HG02759 (cell line): ENCODE data around the gene TBC1D22A.

Experiments
- ATAC-seq: cut with Tn5 transposase; IDR thresholded peaks from one replicate; pipeline ENCODE4 v1.9.1; 2021; ENCODE audit warnings: mild to moderate bottlenecking, moderate library complexity; ENCODE audit not compliant: unreplicated experiment

Gene TBC1D22A

DNA sequence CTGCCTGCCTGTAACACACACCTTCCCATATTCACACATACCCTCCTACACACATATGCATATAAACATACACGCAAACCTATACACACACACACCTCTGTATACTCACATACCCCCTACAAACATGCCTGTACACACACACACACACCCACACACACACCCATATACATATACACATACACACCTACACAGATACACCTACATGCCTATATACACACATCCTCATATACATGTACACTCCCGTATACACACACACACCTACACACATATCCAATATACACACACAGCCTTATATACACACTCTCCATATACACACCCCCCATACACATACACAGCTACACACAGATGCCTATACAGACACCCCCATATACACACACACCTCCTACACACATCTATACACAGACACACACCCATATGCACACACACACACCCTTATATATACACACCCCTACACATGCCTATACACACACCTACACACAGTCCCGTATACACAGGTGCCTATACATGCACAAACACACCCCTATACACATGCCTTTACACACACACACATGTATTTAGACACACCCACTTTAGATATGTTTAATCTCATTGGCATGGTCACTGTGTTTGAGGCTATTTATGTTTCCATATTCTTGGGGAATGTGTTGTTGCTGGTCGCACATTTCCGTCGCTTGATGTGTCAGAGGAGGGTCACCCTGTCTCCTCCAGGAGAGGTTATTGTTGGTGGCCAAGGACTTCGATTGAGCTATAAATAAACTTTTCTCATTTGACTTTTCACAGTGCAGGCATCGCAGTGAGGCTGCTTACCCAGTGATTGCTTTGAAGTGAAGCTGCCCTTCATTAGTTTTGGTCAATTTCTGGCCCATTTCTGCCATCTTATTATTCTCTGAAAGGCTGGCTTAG lies 243.3 kb downstream of the TBC1D22A start:
- ATAC-seq: no peak

DNA sequence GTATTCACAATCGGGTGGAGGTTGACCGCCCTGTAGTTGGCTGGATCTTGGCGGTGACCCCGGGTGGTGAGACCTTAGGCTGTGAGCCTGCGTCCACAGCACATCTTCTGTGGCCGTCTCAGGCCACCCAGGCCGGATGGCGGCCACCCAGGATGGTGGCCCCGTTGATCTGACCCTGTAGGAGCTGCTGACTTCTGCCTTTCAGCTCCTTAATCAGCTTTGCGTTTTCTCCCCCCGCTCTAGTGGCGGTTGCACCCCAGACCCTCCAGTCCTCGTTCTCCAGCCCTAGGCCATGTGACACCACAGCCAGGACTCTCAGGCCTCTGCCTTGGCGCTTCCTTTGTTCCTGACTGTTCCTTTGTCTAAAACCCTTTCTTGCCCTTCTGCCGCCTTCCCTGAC lies 244.0 kb downstream of the TBC1D22A start:
- no peak for ATAC-seq

DNA sequence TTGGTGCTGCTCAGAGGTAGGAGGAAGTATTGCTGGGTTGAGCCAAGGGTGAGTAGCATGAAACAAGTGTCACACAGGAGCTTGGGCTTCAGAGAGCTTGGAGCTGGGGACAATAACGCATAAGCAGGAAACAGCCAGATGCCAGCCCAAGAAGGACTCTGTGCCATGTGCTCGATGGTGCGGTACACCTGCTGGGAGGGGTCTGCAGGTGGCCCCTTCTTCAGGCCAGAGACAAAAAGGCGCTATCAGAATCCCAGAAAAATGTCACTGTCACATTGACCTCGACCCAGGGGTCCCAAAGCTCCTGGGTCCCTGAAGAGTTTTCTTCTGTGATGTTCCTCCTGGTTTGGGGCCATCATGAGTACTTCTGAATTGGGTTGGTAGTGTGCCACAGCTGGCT lies 244.4 kb downstream of the TBC1D22A start:
- no peak for ATAC-seq

DNA sequence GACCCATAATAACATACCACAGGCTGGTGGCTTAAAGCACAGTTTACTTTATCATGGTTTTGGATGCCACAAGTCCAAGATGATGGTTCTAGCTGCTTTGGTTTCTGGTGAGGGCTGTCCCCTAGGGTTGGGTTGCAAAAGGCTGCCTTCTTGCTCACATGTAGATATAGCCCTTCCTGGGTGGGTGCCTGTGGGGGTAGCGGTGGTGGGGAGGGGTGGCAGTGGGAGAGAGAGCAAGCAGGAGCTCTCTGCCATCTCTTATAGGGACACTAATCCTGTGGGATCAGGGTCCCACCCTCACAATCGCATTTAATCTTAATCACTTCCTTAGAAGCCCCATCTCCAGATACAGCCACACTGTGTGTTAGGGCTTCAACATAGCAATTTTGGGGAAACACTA lies 245.0 kb downstream of the TBC1D22A start:
- no peak for ATAC-seq

DNA sequence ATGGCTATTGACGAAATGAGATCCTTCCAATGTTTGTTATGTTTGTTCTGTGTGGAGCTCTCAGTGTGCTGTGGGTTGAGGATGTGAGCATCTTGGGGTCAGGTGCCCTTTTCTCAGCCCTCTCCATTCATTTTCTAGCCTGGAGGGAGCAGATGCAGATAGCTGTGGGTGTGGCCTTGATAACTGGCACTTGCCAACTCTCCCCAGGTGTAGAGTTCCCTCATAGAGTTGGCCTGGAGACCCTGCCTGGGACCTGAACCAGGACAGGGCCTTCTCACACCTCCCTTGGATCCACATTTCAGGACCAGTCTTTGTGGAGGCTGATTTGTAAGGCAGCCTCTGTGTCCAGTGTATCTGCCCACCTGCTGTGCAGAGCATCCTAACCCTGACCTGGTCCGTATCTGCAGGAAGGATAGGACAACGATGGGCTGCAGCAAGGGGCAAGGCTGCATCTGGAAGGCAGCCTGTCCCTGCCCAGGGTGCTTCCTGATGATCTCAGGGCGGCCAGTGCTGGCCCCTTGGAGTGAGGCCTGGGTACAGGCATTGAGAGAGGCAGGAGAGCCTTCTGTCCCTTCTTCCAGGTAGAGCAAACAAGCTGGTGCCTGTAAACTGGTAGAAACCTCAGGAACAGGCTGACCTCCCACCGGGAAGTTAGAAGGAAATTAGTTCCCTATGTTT lies 245.9 kb downstream of the TBC1D22A start:
- ATAC-seq: no peak

DNA sequence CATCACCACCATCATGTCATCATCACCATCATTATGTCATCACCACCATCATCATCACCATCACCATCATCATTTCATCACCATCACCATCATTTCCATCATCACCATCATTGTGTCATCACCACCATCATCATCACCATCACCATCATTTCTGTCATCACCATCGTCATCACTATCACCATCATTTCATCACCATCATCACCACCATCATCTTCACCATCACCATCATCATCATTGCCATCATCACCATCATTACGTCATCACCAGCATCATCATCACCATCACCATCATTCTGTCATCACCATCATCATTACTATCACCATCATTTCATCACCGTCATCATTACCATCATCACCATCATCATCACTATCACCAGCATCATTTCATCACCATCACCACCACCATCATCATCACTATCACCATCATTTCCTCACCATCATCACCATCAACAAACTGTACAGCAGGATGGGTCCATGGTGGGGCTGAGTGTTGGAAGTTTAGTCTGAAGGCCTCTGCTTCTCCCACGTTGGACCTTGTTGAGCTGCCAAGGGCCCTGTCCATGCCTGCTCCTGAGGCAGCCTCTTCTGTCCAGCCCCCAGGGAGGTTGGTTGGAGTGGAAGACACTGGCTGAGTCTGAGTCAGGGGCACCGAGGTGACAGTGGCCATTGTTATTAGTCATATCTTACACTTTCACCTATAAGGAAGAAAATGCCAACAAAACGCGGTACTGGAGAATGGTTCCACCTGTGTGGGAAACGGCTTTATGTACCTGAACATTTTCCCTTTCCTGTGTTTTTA lies 247.1 kb downstream of the TBC1D22A start:
- no peak for ATAC-seq

DNA sequence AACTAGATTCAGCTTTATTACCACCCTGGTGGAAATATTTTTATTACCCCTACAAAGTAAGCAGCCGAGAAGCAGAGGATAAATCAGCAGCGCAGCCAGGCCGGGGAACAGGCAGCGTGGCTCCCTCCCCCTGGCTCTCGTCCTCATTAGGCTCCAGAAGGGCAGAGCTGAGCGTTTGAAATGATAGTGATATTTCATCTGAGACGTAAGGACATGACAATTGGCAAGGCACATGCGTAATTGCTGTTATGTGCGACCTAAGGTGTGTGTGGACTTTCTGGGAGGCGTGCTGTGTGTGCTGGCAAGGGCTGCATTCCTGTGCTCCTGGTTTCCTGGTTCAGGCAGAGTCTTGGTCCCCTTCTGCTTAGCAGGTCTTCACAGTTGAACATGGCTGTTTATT lies 247.8 kb downstream of the TBC1D22A start:
- ATAC-seq: no peak

DNA sequence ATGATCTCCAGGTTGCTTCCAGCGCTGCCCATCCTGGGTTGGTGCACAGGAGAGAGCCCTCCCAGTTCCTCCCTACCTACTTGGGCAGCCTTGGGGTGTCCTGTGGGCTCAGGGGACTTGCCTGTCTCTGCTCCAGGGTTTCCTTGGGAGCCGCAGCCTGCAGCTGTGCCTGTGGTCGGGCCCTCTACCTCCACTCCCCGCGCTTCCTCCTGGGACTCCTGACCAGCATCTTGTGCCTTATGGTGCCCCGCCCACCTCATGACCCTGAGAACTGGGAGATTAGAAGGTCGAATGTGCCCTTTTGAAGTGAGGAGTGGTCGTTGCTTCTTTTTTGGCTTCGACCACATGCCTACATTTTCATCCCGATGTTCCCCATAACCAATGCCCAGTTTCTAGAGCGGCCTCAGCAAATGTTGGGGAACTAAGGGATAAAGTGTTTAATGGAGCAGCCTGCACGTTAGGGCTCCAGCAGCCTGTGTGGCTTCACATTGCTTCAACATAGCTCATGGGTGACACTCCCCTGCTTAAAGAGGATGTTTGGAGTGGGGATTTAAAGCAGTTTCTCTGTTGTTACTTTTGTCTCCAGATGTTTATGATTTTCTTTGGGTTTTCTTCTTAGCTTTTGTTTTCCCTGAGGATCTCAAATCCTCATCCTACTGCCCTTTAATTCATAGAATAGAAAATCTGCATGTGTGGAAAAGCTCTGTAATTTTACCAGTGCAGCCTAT lies 248.8 kb downstream of the TBC1D22A start:
- ATAC-seq: no peak

DNA sequence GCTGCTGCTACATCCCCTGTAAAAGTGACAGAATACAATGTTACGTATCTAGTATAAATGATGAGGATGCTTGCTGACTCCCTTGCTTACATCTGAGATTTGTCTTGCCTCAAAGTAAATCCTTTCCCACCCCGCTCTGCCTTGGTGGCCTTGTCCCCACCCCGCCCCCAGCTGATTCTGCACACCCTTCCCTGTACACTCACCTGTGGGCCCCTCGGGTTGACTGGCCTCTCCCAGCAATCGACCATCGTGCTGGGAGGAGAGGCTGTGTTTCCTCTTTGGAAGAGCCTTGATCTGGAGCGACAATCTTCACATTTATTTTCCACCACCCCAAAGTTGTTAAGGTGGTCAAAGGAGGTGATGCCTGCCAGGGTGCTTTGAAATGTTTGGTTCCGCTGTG lies 249.4 kb downstream of the TBC1D22A start:
- no peak for ATAC-seq

DNA sequence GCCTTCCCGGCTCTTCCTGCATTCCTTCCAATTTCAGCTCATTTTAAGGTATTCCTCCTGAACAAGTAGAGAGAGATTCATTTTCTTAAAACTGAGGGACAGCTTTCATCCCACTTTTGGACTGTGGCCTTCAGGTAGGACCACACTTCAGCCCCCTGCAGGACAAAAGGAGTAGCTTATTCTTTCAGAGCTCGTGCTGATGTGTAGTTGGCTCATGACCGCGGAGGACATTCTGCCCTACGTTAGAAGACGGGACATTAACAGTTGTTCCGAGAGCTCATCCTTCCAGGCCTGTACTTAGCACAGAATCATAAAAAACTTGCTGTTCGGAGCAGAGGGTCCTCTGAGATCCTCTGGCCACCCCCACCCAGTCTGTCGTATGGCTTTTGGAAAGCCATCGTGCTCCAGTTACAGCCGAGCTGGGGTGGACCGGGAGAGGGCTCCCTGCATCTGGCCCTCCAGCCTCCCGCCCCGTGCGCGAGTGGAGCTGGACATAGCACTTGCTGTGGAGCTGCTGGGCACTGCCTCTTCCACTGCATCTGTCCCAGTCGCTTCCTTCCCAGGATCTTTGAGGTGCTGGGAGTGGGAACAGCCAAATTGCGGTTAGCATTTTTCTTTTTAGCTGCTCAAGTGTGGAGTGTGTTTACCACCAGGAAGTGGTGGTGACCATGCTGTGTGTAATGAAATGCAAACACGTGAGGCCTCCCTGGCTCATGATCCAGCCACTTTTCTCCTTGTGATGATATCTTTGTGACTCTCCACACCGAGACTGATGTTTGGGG lies 250.3 kb downstream of the TBC1D22A start:
- ATAC-seq: no peak

DNA sequence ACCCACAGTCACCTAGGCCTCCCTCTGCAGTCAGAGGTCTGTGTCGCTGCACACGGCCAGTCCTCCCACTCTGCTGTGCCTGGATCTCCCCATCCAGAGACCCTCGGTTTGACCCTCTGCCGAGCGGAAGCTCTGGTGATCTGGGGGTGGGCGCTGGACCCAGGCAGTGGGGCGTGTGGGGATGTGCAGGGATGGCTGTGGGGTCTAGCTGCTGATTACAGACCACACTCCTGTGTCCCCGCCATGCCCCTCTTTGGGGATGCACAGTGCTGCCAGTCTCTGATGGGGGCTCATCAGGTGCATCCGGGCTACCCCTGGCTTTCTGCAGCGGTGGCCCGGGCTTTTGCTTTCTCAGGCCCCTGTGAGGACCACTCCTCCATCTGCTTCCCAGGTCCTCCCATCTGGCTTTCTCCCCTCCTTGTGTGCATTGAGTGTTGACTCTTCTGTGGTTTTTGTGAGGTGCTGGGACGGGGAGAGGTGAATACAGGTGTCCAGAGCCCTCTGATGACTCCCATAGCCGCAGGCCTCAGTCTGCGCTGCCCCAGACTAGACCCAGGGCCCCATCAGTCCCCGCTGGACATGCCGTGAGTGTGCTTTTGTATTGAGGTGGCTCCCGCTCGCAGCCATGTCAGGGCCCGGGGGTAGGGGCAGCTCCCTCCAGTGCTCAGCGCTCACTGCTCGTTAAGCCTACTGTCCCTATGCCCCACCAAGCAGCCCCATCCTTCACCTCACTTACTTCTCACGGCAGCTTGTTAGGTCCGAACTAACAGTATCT lies 251.6 kb downstream of the TBC1D22A start:
- ATAC-seq: no peak

DNA sequence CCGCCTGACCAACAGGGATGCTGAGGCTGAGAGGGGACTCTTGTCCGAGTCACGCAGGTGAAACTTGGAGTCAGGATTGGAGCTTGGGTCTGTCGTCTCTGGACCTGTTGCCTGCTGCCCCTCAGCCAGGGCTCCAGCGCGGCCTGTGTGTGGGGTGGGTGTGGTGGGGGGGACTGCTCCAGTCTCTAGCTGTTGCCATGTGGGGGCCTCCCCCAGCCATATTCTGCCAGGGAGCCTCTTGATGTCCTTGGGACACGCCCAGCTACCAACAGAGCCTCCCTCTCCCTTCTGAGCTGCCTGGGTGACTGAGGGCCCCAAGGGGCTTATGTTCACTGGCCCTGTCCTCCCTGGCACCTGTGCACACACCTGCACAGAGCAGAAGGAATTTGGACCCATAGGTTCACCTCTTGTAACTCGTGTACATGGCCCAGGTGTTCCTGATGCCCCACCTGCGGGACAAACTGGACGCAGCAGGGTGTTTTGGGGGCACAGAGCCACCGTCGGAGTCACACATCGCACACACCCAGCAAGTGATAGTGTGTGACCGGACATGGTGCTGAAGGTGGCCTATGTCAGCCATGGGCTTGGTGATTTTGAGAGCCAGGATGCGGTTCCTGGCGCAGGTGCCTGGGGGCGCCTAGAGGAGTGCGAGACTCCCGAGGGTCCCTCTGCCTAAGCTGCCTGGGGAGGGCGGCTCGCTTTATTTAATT lies 252.3 kb downstream of the TBC1D22A start:
- no peak for ATAC-seq

DNA sequence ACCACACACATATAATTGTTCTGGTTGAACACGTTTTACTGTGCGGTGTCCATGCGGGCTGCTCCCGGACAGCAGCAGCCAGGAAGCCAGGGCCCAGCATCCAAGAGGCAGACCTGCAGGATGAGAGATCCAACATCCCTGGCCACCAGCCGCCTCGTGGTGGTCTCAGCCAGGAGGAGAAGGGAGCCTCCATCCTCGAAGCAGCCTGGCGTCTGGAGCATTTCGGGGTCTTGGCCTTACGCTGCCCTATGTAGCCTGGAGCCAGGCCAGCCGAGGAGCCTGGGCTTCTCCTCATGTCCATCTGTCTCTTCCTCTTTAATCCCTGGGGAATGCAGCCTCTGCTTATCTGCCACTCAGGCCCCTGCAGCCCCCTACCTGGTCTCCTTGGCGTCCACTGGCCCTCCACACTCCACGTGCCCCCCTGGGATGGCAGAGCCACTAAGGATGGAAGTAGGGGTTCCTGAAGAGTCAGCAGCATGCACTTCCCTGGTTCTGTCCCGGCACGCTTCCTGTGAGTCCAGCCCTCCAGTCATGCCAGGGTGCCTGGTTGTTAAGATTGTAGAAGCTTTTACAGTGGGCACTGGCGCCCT lies 253.2 kb downstream of the TBC1D22A start:
- no peak for ATAC-seq

DNA sequence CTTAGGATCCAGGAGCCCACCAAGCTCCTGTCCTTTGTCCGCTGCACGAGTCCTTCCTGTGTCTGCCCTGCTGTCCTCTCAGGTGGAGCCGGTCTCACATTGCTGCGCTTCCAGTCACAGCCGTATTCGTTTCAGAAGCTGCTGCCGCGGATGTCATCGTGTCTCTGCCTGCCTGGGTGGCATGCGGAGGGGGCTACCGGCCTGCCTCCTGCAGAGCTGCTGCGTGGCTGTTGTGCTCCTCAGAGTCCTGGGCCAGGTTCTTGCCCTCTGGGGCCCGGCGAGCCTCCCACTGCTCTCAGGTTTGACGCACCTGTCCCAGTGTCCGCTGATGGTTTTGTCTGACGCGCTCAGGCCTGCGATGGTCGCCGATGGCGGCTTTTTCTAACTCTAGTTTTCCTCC lies 254.2 kb downstream of the TBC1D22A start:
- no peak for ATAC-seq

DNA sequence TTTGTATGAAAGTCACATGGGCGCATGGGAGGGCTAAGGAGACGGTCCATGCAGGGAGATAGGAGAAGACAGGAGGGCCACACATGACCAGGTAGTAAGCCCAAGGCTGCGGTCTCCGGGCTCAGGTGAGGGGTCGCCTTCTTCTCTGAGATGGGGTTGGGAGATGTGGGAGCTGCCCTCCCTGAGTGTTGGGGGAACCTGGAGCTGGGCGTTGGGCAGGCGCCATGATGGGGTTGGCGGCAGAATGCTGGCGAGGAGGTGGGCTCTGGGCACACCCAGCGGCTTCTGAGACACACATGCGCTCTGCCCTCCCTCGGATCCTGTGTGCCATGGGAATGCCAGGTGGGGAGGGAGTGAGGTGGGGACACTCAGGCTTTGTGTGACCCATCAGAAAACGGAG lies 254.8 kb downstream of the TBC1D22A start:
- no peak for ATAC-seq

DNA sequence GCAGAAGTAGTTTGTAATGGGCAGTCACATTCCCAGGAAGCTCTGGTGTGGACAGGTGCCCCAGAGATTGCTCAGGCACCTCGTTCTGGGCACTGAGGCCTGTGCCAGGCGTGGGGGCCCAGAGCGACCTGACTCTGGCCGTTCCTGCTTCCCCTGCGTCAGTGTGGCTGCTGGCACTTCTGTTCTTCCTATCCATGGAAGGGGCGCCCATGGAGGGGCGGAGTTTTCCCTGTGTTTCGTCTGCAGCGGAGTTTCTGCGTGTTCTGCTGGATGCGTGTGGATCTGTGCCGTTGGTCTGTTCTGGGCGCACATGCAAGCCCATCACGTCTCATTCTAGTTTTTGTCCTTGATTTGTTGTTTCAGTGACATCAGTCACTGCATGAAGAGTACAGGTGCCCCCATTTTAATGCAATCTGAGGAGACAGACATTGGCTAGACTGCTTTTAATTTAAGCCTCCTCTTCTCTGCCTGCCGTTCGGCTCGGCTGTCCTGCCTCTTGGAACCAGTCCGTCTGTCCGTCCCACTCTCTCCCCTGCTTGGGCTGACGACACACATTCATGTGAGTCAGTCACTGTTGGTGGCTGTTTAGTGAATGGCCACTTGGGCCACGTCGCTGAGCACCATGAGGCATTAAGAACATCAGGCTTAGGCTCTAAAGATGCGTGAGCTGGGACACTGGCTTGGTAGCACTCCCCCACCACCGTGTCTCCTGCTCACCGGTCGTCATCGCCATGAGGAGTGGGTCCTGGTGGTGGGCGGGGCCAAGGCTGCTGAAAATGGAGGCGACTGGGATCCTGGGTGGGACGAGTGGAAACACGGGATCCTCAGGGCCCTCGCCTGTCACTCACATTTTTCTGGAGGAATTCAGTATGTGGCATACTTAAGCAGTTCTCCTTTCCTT lies 255.8 kb downstream of the TBC1D22A start:
- no peak for ATAC-seq

DNA sequence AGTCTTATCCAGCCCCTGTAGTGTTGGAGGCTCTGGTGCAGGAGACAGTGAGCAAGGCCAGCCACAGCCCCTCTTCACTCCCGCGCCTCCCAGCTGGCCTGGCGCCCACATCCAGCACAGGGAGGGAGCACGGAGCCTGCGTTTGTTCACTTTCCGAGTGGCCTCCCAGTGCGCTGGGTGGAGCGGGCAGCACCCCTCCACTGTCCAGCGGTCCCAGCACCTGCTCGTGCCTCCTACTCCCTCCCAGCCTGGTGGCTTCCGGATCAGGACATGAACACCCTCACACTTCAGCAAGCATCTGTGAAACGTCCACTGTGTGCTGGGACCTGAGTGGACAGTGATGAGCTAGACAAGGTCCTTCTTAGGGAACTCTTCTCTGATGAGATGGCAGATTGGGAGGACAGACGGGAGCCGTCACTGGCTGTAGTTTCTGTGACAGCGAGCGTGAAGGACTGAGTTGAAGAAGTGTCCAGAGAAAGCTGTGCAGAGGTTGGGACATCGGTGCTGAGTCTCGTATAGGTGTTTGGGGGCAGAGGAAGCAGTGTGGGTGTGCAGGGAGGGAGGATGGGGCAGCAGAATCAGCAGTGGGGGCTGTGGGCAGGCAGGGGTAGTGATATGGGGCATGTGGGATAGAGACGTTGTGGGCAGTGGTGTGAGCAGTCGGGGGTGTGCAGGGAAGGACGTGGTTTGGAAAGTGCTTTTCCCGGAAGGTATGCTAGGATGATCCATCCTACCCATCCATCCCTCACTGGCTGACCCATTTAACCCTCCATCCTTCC lies 256.8 kb downstream of the TBC1D22A start:
- no peak for ATAC-seq
